HG02678 (cell line): ENCODE data around the gene MRPL33.

Experiments
- ATAC-seq: cut with Tn5 transposase; IDR thresholded peaks from one replicate; pipeline ENCODE4 v1.9.1; 2021; ENCODE audit warnings: mild to moderate bottlenecking, moderate library complexity; ENCODE audit not compliant: unreplicated experiment

The MRPL33 gene

GRCh38 chr2:27771548-27772335 is at the start of gene MRPL33:
Gene MRPL33, plus strand, starts transcription at chr2:27771719. Its CDS starts 59 bp downstream, at chr2:27771778.
- peak; percentile 97 for ATAC-seq

- ATAC-seq: no peak
Observed at GRCh38 chr2:27721884-27722485, 49.5 kb upstream of the MRPL33 start.

- ATAC-seq: no peak
Observed at GRCh38 chr2:27723372-27724144, 48.0 kb upstream of the MRPL33 start.

- no peak for ATAC-seq
Observed at GRCh38 chr2:27724191-27724590, 47.3 kb upstream of the MRPL33 start.

- ATAC-seq: no peak
Observed at GRCh38 chr2:27724905-27725701, 46.4 kb upstream of the MRPL33 start.

- ATAC-seq: no peak
Observed at GRCh38 chr2:27727257-27727656, 44.3 kb upstream of the MRPL33 start.

- no peak for ATAC-seq
Observed at GRCh38 chr2:27728081-27728858, 43.2 kb upstream of the MRPL33 start.

- ATAC-seq: no peak
Observed at GRCh38 chr2:27729198-27729597, 42.3 kb upstream of the MRPL33 start.

GRCh38 chr2:27729614-27730013 is 41.9 kb upstream of the MRPL33 start:
- no peak for ATAC-seq

GRCh38 chr2:27730261-27730662 is 41.3 kb upstream of the MRPL33 start:
- no peak for ATAC-seq

GRCh38 chr2:27730980-27731691 is 40.4 kb upstream of the MRPL33 start:
- ATAC-seq: no peak

- ATAC-seq: no peak
Observed at GRCh38 chr2:27734305-27734704, 37.2 kb upstream of the MRPL33 start.

GRCh38 chr2:27735263-27735904 is 36.1 kb upstream of the MRPL33 start:
- ATAC-seq: no peak

- ATAC-seq: no peak
Observed at GRCh38 chr2:27736031-27736889, 35.3 kb upstream of the MRPL33 start.

- no peak for ATAC-seq
Observed at GRCh38 chr2:27736890-27737204, 34.7 kb upstream of the MRPL33 start.

GRCh38 chr2:27737676-27738348 is 33.7 kb upstream of the MRPL33 start:
- ATAC-seq: no peak

GRCh38 chr2:27738349-27739057 is 33.0 kb upstream of the MRPL33 start:
- ATAC-seq: no peak
